Measurements from ENCODE around the gene H2AZ1. TPM values are rescaled to one million over a fixed set of nuclear protein-coding genes. Genes with fewer than 3 reads are reported as not detected.
A peak's percentile ranks its signal among the peaks of the same experiment; 100 is the strongest.

Gene H2AZ1
- total and polyA plus RNA-seq, 9 of the 15 experiments (the other 6 are each of a cell fraction or from before 2014, with no cell fraction given): 605 to 4,380 (median 768) TPM

DNA sequence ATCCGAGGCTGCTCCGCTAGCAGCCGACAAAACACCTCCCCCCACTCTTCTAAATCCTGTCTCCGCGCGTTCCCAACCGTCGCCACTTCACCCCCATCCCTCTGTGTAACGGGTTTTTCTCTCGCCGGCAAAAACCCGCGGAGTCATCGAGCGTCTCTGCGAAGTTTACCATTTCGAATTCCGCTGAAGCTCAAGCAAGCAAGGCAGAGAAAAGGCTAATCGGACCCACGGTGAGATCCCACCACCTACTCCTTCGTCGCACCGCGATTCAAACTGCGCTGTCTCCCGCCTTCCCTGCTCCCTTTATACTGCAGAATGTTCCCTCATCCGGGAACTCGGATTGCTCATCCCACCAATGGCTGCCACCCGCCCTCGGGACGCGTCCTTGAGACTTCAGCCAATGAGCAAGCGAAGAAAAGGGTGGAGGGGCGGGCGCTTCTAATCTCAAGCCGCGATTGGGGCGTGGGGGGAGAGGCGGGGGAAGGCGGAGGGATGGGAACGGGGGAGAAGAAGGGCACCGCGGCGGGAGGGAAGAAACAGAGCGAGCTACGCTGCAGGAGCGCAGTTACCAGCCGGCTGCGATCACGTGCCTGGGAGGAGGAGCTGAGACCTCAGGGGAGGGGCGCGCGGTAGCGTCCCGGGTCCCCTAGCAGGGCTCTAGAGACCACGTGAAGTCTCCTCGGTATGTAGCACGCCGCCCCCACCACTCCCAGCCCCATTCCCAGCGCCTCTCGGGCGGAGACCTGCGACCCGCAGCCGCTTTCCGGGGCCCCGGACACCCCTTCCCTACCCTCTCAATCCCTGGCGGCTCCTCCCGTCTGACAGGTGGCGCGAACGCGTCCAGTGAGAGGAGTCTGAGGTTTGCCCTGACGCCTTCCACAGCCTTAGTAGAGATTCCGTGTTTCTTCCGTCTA, at the start of gene H2AZ1 (continued):
- TF ChIP-seq, protein P1, sequence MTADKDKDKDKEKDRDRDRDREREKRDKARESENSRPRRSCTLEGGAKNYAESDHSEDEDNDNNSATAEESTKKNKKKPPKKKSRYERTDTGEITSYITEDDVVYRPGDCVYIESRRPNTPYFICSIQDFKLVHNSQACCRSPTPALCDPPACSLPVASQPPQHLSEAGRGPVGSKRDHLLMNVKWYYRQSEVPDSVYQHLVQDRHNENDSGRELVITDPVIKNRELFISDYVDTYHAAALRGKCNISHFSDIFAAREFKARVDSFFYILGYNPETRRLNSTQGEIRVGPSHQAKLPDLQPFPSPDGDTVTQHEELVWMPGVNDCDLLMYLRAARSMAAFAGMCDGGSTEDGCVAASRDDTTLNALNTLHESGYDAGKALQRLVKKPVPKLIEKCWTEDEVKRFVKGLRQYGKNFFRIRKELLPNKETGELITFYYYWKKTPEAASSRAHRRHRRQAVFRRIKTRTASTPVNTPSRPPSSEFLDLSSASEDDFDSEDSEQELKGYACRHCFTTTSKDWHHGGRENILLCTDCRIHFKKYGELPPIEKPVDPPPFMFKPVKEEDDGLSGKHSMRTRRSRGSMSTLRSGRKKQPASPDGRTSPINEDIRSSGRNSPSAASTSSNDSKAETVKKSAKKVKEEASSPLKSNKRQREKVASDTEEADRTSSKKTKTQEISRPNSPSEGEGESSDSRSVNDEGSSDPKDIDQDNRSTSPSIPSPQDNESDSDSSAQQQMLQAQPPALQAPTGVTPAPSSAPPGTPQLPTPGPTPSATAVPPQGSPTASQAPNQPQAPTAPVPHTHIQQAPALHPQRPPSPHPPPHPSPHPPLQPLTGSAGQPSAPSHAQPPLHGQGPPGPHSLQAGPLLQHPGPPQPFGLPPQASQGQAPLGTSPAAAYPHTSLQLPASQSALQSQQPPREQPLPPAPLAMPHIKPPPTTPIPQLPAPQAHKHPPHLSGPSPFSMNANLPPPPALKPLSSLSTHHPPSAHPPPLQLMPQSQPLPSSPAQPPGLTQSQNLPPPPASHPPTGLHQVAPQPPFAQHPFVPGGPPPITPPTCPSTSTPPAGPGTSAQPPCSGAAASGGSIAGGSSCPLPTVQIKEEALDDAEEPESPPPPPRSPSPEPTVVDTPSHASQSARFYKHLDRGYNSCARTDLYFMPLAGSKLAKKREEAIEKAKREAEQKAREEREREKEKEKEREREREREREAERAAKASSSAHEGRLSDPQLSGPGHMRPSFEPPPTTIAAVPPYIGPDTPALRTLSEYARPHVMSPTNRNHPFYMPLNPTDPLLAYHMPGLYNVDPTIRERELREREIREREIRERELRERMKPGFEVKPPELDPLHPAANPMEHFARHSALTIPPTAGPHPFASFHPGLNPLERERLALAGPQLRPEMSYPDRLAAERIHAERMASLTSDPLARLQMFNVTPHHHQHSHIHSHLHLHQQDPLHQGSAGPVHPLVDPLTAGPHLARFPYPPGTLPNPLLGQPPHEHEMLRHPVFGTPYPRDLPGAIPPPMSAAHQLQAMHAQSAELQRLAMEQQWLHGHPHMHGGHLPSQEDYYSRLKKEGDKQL (CRISPR knock-in tag; IDR thresholded peaks at IDR 0.05; ENCODE audit: borderline replicate concordance): 0 out of 2 replicates have a peak, but pooled peaks have one; percentile 59
- TF ChIP-seq E2F3 (CRISPR knock-in tag; IDR thresholded peaks at IDR 0.05) (0 out of 2 replicates have a peak, but pooled peaks have one; percentile 43), KLF6 (CRISPR knock-in tag; IDR thresholded peaks at IDR 0.05; ENCODE audit: borderline replicate concordance) (no peak), ZNF644 (tag; IDR thresholded peaks at IDR 0.05; ENCODE audit: low read depth) (no peak; the same call in 1 of the 2 replicates), ZNF12 (CRISPR knock-in tag; IDR thresholded peaks at IDR 0.05) (no peak), SOX6 (IDR thresholded peaks at IDR 0.05) (no peak), ZNF124 (CRISPR knock-in tag; IDR thresholded peaks at IDR 0.05) (no peak), ARID2 (IDR thresholded peaks at IDR 0.05) (no peak), SAFB2 (IDR thresholded peaks at IDR 0.05; ENCODE audit: borderline replicate concordance, low read depth, low read length, severe bottlenecking) (no peak), SMAD2 (IDR thresholded peaks at IDR 0.05; ENCODE audit: low read depth, low read length) (no peak), HNRNPLL (IDR thresholded peaks at IDR 0.05; ENCODE audit: low read depth, low read length, poor library complexity, severe bottlenecking) (peak; percentile 77), ELF1 (tag; IDR thresholded peaks at IDR 0.05) (0 out of 2 replicates have a peak, but pooled peaks have one; percentile 9), ZNF589 (CRISPR knock-in tag; IDR thresholded peaks at IDR 0.05; ENCODE audit: low read depth) (peak; percentile 76), BCOR (IDR thresholded peaks at IDR 0.05) (peak; percentile 54; the same call in 1 of the 2 replicates), PPARD (CRISPR knock-in tag; IDR thresholded peaks at IDR 0.05) (no peak), RBBP5 (IDR thresholded peaks at IDR 0.05; ENCODE audit: borderline replicate concordance, insufficient read depth, low read length, poor library complexity, severe bottlenecking) (peak; percentile 75)
- TF ChIP-seq, protein P2, sequence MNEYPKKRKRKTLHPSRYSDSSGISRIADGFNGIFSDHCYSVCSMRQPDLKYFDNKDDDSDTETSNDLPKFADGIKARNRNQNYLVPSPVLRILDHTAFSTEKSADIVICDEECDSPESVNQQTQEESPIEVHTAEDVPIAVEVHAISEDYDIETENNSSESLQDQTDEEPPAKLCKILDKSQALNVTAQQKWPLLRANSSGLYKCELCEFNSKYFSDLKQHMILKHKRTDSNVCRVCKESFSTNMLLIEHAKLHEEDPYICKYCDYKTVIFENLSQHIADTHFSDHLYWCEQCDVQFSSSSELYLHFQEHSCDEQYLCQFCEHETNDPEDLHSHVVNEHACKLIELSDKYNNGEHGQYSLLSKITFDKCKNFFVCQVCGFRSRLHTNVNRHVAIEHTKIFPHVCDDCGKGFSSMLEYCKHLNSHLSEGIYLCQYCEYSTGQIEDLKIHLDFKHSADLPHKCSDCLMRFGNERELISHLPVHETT (CRISPR knock-in tag; conservative IDR thresholded peaks at IDR 0.05 in 1 of 2, IDR thresholded peaks at IDR 0.05 in 1 of 2): peak in 1 of 2 experiments; percentile 68; a peak in 1 of 4 replicates
- TF ChIP-seq, protein P3, sequence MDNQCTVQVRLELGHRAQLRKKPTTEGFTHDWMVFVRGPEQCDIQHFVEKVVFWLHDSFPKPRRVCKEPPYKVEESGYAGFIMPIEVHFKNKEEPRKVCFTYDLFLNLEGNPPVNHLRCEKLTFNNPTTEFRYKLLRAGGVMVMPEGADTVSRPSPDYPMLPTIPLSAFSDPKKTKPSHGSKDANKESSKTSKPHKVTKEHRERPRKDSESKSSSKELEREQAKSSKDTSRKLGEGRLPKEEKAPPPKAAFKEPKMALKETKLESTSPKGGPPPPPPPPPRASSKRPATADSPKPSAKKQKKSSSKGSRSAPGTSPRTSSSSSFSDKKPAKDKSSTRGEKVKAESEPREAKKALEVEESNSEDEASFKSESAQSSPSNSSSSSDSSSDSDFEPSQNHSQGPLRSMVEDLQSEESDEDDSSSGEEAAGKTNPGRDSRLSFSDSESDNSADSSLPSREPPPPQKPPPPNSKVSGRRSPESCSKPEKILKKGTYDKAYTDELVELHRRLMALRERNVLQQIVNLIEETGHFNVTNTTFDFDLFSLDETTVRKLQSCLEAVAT (IDR thresholded peaks at IDR 0.05): peak; percentile 91 to 93

Measured in K562 (cell line).